HG03469 (cell line): ENCODE measurements around the gene ERAS.
"Not testable (repeated sequence)": the region's sequence is repeated elsewhere in the genome, so short reads cannot be mapped to it uniquely, and the experiment has no call there.

Experiments used
- ATAC-seq: cut with Tn5 transposase; IDR thresholded peaks from one replicate; pipeline ENCODE4 v1.9.1; 2021; ENCODE audit warnings: mild to moderate bottlenecking, moderate library complexity, moderate number of reproducible peaks; ENCODE audit not compliant: unreplicated experiment

The ERAS gene

GRCh38 chrX:48831136-48831908 lies 5.0 kb downstream of the ERAS start:
- ATAC-seq, result no peak

- ATAC-seq, result no peak
These were observed 5.6 kb downstream of the ERAS start for GRCh38 chrX:48831909-48832291.

- no peak for ATAC-seq
These were observed 7.3 kb downstream of the ERAS start for GRCh38 chrX:48833542-48834138.

GRCh38 chrX:48834383-48834709 lies 8.0 kb downstream of the ERAS start:
- ATAC-seq, result no peak

- no peak for ATAC-seq
These were observed 9.4 kb downstream of the ERAS start, which contains the start of gene PCSK1N for GRCh38 chrX:48835524-48836329. TSS of gene PCSK1N (minus strand) at chrX:48835610. CDS start at chrX:48835532, 78 bp downstream.

GRCh38 chrX:48839686-48840085 lies 13.4 kb downstream of the ERAS start:
- ATAC-seq, result no peak

GRCh38 chrX:48848847-48849246 lies 22.5 kb downstream of the ERAS start:
- ATAC-seq, result no peak

- ATAC-seq, result no peak
These were observed 26.5 kb downstream of the ERAS start for GRCh38 chrX:48852857-48853256.

GRCh38 chrX:48853494-48853893 lies 27.2 kb downstream of the ERAS start:
- ATAC-seq, result not testable (repeated sequence)

- not testable (repeated sequence) for ATAC-seq
These were observed 27.9 kb downstream of the ERAS start for GRCh38 chrX:48854121-48854804.

GRCh38 chrX:48854898-48855297 lies 28.6 kb downstream of the ERAS start:
- ATAC-seq, result no peak

- ATAC-seq, result no peak
These were observed 37.9 kb downstream of the ERAS start for GRCh38 chrX:48864210-48864609.

GRCh38 chrX:48872017-48872416 lies 45.7 kb downstream of the ERAS start:
- not testable (repeated sequence) for ATAC-seq

- not testable (repeated sequence) for ATAC-seq
These were observed 50.6 kb downstream of the ERAS start for GRCh38 chrX:48876944-48877343.
